NCI-H1092 (cell line): Measurements from ENCODE around the gene LRRFIP2.
"Not testable (repeated sequence)": the region's sequence is repeated elsewhere in the genome, so short reads cannot be mapped to it uniquely, and the experiment has no call there.

Experiments used
- DNase-seq: peaks from one replicate; lab custom pipeline; 2025; lab: John Stamatoyannopoulos, UW

LRRFIP2 gene

DNA sequence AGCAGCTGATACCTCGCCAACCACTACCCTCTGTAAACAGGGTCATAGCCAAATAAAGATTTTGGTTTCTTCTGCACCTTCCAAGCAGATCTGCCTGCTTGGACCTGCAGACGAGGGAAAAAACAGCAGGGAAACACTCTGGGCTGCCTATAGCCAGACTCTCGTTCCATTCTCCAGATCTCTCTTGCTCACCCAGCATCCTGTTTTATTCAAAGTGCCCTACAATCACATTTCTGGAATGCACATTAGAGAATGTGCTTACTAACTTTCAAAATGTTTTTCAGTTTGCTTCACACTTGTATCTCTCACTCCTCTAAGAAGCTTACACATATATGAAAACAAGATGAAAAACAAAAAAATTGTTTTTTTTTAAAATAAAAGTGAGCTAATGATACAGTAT is 109.6 kb downstream of the LRRFIP2 start:
- DNase-seq = no peak

DNA sequence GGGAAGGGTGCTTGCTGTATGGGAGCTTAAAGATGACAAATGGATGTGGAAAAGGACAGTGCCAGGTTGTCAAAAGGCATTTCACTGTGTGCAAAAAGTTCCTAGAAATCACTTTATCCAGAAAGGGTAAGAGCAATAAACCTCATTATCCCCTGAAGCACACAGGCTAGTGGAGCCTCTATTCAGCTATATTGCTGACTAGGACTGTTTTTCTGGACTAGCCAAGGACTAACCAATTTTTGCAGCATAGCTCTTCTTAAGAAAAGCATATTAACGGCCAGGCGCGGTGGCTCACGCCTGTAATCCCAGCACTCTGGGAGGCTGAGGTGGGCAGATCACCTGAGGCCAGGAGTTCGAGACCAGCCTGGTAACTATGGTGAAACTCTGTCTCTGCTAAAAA is 116.3 kb downstream of the LRRFIP2 start:
- no peak for DNase-seq

DNA sequence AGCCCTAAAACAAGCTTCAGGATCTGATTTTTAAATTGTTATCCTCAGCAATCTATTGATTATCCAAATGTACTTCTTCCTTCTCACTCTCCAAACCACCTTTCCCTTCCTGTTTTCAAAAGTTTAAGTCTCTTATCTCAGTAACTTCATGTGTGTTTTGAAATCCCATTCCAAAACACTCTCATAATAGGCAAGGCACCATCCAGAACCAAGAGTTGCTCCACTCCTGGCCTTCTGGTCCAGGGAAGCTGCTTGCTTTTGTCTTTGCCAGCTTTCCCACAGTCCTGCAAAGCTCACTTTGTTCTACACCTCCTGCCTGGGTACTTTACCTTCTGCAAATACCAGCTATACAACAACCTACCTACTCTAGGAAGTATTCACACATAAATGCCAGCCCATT is 117.6 kb downstream of the LRRFIP2 start:
- DNase-seq = no peak

DNA sequence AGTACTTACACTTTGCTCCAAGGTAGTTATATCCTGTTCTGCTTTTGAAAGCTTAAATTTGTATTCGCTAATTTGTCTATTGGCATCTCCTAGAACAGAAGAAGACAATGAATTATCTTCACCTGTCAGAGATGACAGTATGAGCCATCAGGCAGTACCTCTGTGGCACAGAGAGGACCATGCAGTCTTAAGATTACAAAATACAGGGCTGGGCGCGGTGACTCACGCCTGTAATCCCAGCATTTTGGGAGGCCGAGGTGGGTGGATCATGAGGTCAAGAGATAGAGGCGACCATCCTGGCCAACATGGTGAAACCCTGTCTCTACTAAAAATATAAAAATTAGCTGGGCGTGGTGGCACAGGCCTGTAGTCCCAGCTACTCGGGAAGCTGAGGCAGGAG is 119.3 kb downstream of the LRRFIP2 start:
- DNase-seq = not testable (repeated sequence)

DNA sequence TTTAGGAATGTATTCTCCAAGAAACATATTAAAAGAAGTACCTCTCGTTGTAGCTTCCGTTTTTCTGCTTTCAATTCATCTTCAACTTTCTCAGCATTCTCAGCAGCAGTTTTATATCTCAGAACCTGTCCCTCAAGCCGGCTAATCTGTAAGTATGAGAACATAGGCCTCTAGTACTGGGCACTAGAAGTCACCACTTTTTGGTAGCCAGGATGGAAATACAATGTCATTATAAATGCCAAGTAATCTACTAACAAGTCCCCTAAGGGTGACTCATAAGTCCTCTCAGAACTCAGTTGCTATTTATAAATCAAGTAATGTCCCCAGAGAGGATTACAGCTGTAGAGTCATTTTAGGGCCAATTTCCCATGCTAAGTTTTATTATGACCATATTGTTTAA is 120.0 kb downstream of the LRRFIP2 start:
- no peak for DNase-seq

DNA sequence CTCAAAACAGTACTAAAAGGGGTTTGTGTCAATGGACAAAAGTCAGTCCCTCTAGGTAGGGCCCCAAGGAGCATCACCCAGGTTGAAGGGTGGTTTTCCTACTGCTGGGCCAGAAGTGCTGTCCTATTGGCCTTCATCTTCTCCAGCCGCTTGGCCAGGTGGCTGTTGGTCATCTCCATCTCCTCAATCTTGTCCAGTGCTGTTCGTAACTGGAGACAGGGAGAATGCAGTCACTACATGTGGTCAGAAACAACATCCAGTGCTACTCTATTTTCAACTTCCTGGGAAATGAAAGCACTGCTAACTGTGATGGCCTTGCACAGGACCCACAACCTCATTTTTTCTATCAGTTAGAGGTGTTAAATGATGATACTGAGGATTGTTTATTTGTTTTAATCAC is 120.6 kb downstream of the LRRFIP2 start:
- DNase-seq = no peak

DNA sequence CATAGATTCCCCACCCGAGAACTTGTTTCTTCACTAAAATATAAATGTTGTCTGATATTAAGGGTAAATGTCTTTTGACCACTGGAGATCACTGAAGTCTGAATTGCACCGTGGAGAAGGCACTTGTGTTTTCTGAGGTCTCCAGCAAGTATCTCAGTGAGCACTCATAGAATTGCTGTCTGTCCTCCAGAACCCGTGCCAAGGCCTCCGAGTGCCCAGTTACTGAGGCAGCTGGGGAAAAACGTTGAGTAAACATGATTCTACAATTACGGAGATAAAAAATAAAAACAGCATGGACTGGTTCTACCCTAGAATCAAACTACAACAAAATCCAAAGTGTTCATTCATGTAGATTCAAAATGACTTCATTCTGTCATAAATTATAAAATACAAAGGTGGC is 121.0 kb downstream of the LRRFIP2 start:
- no peak for DNase-seq

DNA sequence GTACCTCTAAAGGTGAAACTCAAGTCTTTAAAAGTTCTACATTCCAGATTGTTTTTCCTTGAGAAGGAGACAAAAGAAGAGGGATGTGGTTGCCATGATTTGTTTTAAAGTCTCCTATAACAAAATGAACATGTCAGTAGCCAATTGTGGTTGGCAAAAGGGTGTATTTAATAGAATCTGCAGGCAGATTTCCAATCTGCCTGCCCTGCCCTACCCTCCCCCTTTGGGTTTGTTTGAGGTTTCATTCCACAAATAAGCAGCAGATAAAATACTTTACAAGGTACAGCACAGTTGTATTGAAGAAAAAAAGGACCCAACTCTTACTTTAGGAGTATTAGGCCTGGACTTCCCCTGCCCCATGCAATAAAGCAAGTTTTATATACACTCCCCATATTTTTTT is 121.5 kb downstream of the LRRFIP2 start:
- no peak for DNase-seq

DNA sequence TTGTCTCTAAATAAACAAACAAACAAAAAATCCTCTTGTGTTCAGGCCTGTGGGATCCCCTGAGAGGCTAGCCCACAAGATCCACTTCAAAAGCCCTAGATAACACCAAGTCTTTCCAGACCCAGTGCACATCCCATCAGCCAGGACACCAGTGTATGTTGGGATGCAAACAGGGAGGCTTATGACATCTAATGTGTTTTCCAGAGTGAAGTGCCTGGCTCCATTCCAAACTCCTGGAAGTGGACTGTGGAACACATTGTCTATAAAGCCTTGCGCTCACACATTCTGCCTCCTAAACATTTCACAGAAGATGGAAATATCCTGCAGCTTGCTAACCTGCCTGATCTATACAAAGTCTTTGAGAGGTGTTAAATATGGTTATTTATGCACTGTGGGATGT is 124.1 kb downstream of the LRRFIP2 start:
- DNase-seq = peak; percentile 9

DNA sequence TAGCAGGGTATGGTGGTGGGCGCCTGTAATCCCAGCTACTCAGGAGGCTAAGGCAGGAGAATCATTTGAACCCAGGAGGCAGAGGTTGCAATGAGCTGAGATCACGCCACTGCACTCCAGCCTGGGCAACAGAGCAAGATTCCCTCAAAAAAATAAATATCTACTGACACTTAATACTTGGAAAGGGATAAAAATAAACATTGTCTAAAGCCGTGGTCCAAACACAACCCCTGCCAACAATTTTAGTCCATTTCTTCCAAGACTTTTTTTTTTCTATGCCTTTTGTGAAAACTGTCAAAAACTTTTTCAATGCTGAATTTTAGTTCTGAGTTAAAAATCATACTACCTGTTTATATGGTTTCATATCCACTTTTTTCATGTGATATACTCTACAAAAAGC is 131.7 kb downstream of the LRRFIP2 start:
- not testable (repeated sequence) for DNase-seq

DNA sequence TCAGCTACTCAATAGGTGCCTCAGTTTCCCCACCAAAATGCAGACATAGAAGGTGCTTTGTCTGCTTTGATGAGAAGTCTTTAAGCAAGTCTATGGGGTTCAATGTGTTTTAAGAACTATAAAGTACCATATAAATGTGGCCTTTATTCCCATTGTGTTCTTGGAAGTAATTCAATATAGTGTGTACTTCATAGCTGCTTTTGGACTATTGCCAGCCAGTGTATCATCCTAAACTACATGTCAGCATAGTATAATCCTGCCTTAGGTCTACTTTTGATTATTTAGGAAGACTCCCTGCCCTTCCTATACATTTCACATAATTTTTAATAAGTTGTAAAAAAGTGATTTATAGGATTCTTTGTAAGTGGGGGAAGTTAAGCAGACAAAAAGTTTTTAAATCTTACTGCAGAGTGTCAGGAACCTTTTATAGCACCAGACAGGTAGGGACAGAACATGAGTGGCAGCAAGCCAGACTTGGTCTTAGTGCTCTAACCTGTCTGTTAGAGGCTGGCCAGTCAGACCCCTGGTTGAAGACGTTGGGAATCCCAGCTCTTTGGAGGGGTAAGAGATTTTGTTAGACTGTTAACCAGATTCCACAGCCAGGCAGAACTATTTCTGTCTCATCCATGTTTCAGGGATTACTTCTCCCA is 132.7 kb downstream of the LRRFIP2 start:
- no peak for DNase-seq

DNA sequence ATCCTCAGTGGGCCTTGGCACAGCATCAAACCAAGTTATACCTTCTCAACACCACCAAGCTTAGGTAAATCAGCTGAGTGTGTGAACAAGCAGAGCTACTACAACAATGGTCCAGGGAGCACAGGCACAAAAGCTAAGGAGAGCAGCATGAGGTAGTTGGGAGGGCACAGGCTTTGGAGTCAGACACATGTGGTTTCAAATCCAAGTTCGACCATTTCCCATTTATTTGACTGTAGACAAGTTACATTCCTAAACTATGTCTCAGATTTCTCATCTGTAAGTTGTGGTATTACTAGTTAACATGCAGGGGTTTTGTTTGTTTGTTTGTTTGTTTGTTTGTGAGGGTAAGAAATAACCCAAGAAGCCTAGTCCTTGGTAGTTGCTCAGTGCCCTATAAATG is 134.2 kb downstream of the LRRFIP2 start:
- no peak for DNase-seq

DNA sequence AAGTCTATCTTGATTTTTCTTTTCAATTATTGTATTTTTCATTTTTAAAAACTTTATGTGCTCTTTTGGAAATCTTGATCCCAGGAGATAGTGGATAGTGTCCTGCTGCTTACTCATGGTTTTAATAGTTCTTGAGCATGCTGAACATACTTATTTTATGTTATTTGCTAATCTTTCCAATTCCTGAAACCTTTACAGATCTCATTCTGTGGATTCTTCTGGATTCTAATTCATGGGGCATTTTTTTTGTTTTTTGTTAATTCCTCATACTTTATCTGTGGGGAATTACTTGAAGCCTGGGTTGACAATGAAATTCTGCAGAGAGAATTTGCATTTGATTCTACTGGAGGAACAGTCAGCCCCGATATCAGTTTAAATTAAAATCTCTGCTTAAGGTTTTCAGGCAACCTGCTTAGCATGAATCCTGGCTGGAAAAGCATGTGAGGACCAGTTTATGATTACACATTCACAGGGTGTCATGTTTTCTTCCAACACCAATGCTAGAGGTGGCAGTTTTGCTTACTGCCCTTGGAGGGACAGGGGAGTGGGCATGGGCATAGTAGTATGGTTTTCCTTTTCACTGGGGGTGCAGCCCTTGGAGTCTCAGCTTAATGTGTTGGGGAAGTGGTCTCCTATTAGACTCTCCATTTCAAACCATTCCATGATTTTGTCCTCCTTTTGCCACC is 135.1 kb downstream of the LRRFIP2 start:
- no peak for DNase-seq

DNA sequence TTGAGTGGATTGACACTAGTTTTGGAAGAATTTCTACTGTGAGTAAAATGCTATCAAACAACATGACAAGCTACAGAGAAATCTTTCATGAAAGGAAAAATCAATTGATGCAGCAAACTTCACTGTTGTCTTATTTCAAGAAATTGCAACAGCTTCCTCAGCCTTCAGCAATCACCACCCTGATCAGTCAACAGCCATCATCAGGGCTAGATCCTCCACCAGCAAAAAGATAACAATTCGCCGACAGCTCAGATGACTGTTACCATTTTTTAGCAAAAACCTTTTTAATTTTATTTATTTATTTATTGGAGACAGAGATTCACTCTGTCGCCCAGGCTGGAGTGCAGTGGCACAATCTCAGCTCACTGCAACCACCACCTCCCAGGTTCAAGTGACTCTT is 137.0 kb downstream of the LRRFIP2 start:
- DNase-seq = no peak

DNA sequence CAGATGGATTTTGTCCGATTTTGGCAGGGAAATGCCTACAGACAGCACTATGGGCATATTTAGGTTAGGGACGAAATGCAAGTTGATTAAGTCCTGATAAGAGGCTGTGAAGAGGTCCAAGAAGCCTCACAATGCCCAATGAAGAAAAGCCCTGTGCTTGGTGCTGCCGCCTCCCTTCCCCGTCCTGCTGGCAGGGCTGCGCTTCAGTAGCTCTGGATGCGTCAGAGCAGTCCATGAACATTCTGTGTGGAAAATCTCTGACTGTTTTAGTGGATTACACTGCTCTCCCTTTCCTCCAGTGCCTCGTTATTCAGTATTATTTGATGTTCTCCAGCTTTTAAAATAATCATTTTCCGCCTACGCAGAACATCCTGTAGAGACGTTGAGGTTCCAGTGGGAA is 141.4 kb downstream of the LRRFIP2 start:
- no peak for DNase-seq

DNA sequence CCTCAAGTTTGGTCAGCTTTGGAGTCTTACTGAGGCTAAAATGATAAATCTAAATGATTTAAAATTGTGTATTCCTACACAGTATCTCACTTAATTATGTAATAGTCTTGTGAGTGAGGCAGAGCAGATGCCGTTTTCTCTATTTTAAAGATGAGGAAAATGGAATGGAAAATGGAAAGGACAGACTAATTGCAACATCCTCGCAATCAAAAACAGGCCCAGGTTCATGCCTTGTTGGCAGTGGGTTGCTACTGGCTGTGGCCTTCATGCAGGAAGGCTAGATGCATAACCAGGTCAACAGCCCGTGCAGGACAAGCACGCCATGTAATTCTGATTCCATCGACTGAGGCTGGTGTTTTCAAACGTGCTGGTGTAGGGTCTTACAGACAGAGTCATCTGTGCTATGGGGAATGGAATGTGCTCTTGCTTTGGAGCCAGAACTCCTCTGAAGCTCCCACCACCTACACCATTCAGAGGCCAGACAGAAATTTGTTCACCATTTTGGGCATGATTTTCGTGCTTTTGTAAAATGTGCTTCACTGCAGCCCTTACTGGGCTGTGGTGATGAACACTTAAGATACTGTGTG is 143.2 kb downstream of the LRRFIP2 start:
- no peak for DNase-seq

DNA sequence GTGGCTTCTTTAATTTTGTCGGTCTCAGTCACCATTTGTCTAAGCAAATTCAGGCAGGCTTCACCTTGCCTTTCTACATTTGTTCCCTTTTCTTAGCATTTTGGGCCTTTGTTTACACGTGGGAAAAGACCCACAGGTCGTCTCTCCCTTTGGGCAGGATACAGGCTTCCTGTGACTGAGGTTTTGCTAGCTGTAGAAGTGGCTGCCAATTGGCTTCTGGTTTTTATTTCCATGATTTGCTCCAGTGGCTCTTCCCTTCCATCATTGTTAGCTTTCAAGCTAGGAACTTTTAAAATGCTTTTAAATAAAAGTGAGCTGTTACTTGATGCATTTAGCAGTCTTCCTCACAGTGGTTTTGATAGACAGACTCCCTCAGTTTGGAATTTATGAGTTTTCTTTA is 143.8 kb downstream of the LRRFIP2 start:
- DNase-seq = no peak

DNA sequence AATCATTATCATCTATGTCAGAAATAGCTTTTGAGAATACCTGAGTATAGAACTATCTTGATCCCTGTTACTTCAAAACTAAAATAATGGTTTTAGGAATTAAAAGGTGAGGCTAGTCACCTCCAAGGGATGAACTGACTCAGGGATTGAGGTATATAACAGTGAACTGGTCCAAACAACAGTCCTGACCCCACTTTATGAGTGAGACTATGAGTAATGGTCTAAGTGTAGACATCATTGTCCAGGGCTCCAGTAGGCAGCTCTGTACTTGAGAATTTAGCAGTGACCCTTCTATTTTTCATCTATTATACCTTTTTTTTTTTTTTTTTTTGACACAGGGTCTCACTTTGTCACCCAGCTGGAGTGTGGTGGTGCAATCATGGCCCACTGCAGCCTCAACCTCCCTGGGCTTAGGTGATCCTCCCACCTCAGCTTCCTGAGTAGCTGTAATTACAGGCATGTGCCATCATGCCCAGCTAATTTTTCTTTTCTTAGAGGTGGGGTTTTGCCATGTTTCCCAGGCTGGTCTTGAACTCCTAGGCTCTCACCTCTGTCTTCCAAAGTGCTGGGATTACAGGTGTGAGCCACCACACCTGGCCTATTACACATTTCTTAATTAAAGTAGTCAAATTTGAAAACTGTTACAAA is 144.7 kb downstream of the LRRFIP2 start:
- no peak for DNase-seq

DNA sequence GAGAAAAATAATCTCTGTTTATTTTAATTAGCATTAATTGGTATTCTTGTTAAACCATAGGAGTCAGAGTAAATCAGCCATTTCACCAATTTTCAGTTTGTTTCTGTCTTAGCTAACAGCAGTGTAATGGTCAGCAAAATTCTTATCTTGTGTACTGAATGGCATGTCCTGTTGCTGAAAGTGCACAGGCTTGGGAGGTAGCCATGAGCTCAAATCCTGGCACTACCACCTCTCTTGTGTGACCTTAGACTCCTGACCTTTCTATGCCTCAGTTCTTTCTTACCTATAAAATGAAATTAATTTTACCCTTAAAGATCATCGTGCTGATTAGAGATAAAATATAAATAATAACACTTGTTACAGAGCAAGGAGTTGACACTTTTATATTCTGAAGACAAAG is 145.3 kb downstream of the LRRFIP2 start:
- DNase-seq = no peak

DNA sequence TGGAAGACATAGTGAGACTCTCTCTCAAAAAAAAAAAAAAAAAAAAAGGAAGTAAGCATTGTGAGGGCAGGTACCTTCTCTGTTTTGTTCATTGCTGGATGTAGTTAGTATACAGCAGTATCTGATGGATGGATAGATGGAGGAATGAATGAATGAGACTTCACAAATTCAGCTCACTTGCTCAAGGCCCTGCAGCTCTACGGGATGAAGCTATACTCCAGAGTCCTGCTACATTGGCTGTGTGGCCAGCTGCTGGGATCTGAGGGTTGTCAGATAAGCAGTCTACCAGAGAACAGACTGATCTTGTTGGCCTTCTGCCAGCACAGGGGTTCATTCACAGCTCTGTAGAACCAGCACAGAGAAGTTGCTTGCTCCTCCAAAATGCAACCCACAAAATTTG is 146.1 kb downstream of the LRRFIP2 start:
- DNase-seq = no peak

DNA sequence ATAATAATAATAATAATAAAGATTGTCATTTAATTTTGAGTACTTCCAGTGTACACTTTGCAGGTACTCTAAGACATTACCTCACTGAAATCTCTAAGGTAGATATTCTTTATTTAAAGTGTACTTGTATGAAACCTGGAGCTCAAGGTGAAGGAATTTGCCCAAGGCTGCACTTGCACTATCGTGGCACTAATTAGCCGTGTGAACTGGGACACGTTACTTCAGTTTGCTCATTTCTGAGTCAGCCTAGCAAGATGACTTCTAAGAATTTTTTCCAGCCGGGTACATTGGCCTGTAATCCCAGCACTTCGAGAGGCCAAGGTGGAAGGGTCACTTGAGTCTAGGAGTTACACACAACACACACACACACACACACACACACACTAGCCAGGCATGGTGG is 147.5 kb downstream of the LRRFIP2 start:
- DNase-seq = no peak

DNA sequence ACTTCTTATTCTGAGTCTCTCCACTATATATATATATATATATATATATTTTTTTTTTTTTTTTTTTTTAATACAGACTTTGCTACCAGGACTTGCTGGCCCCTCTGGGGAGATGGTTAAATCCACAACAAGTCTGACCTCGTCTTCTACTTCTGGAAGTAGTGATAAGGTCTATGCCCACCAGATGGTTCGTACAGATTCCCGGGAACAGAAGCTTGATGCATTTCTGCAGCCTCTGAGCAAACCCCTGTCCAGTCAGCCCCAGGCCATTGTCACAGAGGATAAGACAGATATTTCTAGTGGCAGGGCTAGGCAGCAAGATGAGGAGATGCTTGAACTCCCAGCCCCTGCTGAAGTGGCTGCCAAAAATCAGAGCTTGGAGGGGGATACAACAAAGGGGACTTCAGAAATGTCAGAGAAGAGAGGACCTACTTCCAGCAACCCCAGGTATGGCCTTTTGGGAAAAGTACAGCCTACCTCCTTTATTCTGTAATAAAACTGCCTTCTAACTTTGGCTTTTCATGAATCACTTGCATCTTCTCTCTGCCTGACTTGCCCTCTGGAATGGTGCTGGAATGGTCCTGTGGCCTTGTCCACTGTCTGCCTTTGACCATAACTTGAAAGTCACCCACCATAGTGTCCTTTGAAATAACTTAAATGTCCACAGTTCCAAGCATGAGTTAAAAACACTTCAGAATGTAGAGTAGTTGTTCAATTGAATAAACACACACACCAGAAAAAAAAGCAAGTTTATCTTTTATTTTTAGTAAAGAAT is 148.6 kb downstream of the LRRFIP2 start:
- no peak for DNase-seq
